PC-9 (cell line): ENCODE results near the gene MTG2. TPM values are rescaled to one million over a fixed set of nuclear protein-coding genes. Genes with fewer than 3 reads are reported as not detected.

Experiments used
- BruUV-seq: library from RNA; stranded (reverse); fragments of 400-500 nt; replicated peaks from 2 replicates; lab custom pipeline; 2021; lab: Mats Ljungman, UMichigan
- CTCF ChIA-PET: fragments of 300-600 bp; sonication (Branson Sonifier 250); formaldehyde crosslinking; loops from one replicate; lab custom pipeline; 2022; ENCODE audit warnings: antibody characterized with exemption; lab: Charles Lee
- POLR2A ChIA-PET: fragments of 300-600 bp; sonication (Branson Sonifier 250); formaldehyde crosslinking; loops from one replicate; lab custom pipeline; 2022; ENCODE audit warnings: antibody characterized with exemption; ENCODE audit not compliant: unreplicated experiment; lab: Charles Lee
- DNase-seq, 2 experiments: peaks; one replicate each; pipeline versions ENCODE4 v3.0.0 to v3.0.0-alpha.2; 2015 to 2022; ENCODE audit warnings: mixed read lengths in 1 of 2
- H2AFZ ChIP-seq: fragments of 200-600 bp; sonication (generic); 2 replicates; pipeline ENCODE4 v1.8.1; 2017; ENCODE audit warnings: antibody characterized with exemption
- H3F3A ChIP-seq: fragments of 200-600 bp; sonication (generic); 2 replicates; pipeline ENCODE4 v1.8.1; 2017; ENCODE audit warnings: antibody characterized with exemption, mild to moderate bottlenecking, low read depth; ENCODE audit not compliant: insufficient read depth
- H3K27ac ChIP-seq: fragments of 200-600 bp; sonication (generic); 2 replicates; pipeline ENCODE4 v1.6.1; 2016; ENCODE audit warnings: mixed run types
- H3K27me3 ChIP-seq: fragments of 200-600 bp; sonication (generic); 2 replicates; pipeline ENCODE4 v1.6.1; 2016; ENCODE audit warnings: low read depth, mixed run types; ENCODE audit not compliant: insufficient read depth
- H3K36me3 ChIP-seq: fragments of 200-600 bp; sonication (generic); 2 replicates; pipeline ENCODE4 v1.6.1; 2016; ENCODE audit warnings: low read depth, mixed run types
- H3K4me1 ChIP-seq: fragments of 200-600 bp; sonication (generic); replicated peaks from 2 replicates; pipeline ENCODE4 v1.6.1; 2016; ENCODE audit warnings: mixed run types; ENCODE audit not compliant: insufficient read depth
- H3K4me2 ChIP-seq: fragments of 200-600 bp; sonication (generic); 2 replicates; pipeline ENCODE4 v1.6.1; 2017; ENCODE audit warnings: mixed run types
- H3K4me3 ChIP-seq: fragments of 200-600 bp; sonication (generic); 2 replicates; pipeline ENCODE4 v1.6.1; 2016; ENCODE audit warnings: mixed run types
- H3K79me2 ChIP-seq: fragments of 200-600 bp; sonication (generic); 2 replicates; pipeline ENCODE4 v1.6.1; 2017; ENCODE audit warnings: low read depth, mixed run types
- H3K9me2 ChIP-seq: fragments of 200-600 bp; sonication (generic); 2 replicates; pipeline ENCODE4 v1.8.1; 2017; ENCODE audit warnings: mild to moderate bottlenecking; ENCODE audit not compliant: insufficient read depth
- H3K9me3 ChIP-seq: fragments of 200-600 bp; sonication (generic); 2 replicates; pipeline ENCODE4 v1.8.1; 2016; ENCODE audit warnings: low read depth; ENCODE audit not compliant: insufficient read depth
- H4K20me1 ChIP-seq: fragments of 200-600 bp; sonication (generic); 2 replicates; pipeline ENCODE4 v1.8.1; 2017; ENCODE audit not compliant: insufficient read depth
- CTCF ChIP-seq: fragments of 200-600 bp; sonication (generic); conservative IDR thresholded peaks from 2 replicates; pipeline ENCODE4 v1.6.1; 2017; ENCODE audit warnings: mixed run types, antibody characterized with exemption, mild to moderate bottlenecking, moderate library complexity
- EZH2 ChIP-seq: fragments of 200-600 bp; sonication (generic); IDR thresholded peaks from 2 replicates; pipeline ENCODE4 v1.8.0; 2017; ENCODE audit warnings: antibody characterized with exemption, low read depth
- intact Hi-C: fragments of 100-400 bp; cut with micrococcal nuclease; formaldehyde crosslinking; loops from one replicate; pipeline ENCODE4 v1.10.0; 2022; ENCODE audit not compliant: unreplicated experiment
- total RNA-seq: library from RNA; stranded (reverse); gene quantifications from 2 replicates; pipeline ENCODE4 v1.2.3, GENCODE V29; 2021

The MTG2 gene
- total RNA-seq, 1 experiment from 2014 or later: 58.1 TPM

GRCh38 chr20:62151225-62151624 is 31.6 kb upstream of the MTG2 start:
- BruUV-seq: no TSS peak
- Histone ChIP-seq H3K4me3 (no peak overlapping the region), H3F3A (peaks cover 25% of the 10 kb centered on the region), H3K79me2 (peaks cover 92% of the 10 kb centered on the region), H3K27me3 (no peaks in the 10 kb centered on the region), H3K27ac (no peak overlapping the region), H2AFZ (no peak overlapping the region), H3K9me3 (no peaks in the 10 kb centered on the region), H3K4me1 (peaks cover 22% of the 10 kb centered on the region), H3K4me2 (no peak overlapping the region), H3K9me2 (no peaks in the 10 kb centered on the region), H4K20me1 (peaks cover 62% of the 10 kb centered on the region), H3K36me3 (0 out of 2 replicates have a peak, but pooled peaks cover 5% of the 10 kb centered on the region)
- no peak for DNase-seq
- ChIA-PET CTCF (no interaction called here), POLR2A (no interaction called here)
- intact Hi-C loops: no loop called here
- TF ChIP-seq CTCF (no peak), EZH2 (no peak)

GRCh38 chr20:62151835-62152364 is 30.9 kb upstream of the MTG2 start:
- no peak overlapping the region for H3K4me3 ChIP-seq
- no peak overlapping the region for H3K4me2 ChIP-seq
- no peak overlapping the region for H3K27ac ChIP-seq
- H3K9me2 ChIP-seq: no peaks in the 10 kb centered on the region
- ChIA-PET CTCF (interaction anchor here (0.7 kb wide), 1 partner anchor 13 kb away, joined by 23 read pairs; no protein-coding TSS in a partner anchor), POLR2A (no interaction called here)
- no peaks in the 10 kb centered on the region for H3K27me3 ChIP-seq
- H3K79me2 ChIP-seq: peaks cover 92% of the 10 kb centered on the region
- peaks cover 27% of the 10 kb centered on the region for H3K4me1 ChIP-seq
- peaks cover 27% of the 10 kb centered on the region for H3F3A ChIP-seq
- H3K36me3 ChIP-seq: 0 out of 2 replicates have a peak, but pooled peaks cover 5% of the 10 kb centered on the region
- H2AFZ ChIP-seq: no peak overlapping the region
- DNase-seq: no peak
- intact Hi-C loops: no loop called here
- H3K9me3 ChIP-seq: no peaks in the 10 kb centered on the region
- H4K20me1 ChIP-seq: peaks cover 57% of the 10 kb centered on the region
- TF ChIP-seq EZH2 (no peak), CTCF (no peak)
- no TSS peak for BruUV-seq

- POLR2A ChIA-PET: no interaction called here
Observed at GRCh38 chr20:62155428-62156253, 27.2 kb upstream of the MTG2 start.

More at GRCh38 chr20:62155428-62156253, 27.2 kb upstream of the MTG2 start:
- Histone ChIP-seq H4K20me1 (peaks cover 49% of the 10 kb centered on the region), H3K4me2 (peak overlapping the region; percentile 36), H3K36me3 (peaks cover 8% of the 10 kb centered on the region; the same call in 1 of the 2 replicates), H3K9me2 (no peaks in the 10 kb centered on the region), H2AFZ (no peak overlapping the region), H3K27me3 (no peaks in the 10 kb centered on the region), H3K4me3 (no peak overlapping the region), H3F3A (peaks cover 35% of the 10 kb centered on the region), H3K79me2 (peaks cover 78% of the 10 kb centered on the region), H3K9me3 (no peaks in the 10 kb centered on the region), H3K4me1 (peaks cover 42% of the 10 kb centered on the region), H3K27ac (peak overlapping the region; percentile 25)
- DNase-seq: peak; percentile 93 to 94
- CTCF ChIA-PET: interaction anchor here (1.2 kb wide), 1 partner anchor 14 kb away, joined by 3 read pairs; no protein-coding TSS in a partner anchor
- TF ChIP-seq CTCF (no peak), EZH2 (no peak)
- BruUV-seq: no TSS peak
- intact Hi-C loops: no loop called here
